Fibroblast of villous mesenchyme (primary cell): ENCODE data around the gene VOPP1. TPM values are rescaled to one million over a fixed set of nuclear protein-coding genes. Genes with fewer than 3 reads are reported as not detected.

Source experiments
- DNase-seq: peaks from one replicate; pipeline ENCODE4 v3.0.0-alpha.2; 2010; ENCODE audit warnings: low read depth
- H3K4me3 ChIP-seq: 2 replicates; pipeline ENCODE4 v1.5.1; 2011; ENCODE audit warnings: low read depth, mild to moderate bottlenecking, low read length
- CTCF ChIP-seq: IDR thresholded peaks from 2 replicates; pipeline ENCODE4 v1.5.1; 2012; ENCODE audit warnings: low read depth, mild to moderate bottlenecking, low read length; ENCODE audit not compliant: insufficient read depth
- total RNA-seq: library from RNA; depleted of rRNA; stranded (reverse); fragments of >200 nt; gene quantifications from 2 replicates; pipeline ENCODE4 v1.2.3, GENCODE V29; 2012

The VOPP1 gene
- total RNA-seq, 1 donor = 81.2 TPM

DNA sequence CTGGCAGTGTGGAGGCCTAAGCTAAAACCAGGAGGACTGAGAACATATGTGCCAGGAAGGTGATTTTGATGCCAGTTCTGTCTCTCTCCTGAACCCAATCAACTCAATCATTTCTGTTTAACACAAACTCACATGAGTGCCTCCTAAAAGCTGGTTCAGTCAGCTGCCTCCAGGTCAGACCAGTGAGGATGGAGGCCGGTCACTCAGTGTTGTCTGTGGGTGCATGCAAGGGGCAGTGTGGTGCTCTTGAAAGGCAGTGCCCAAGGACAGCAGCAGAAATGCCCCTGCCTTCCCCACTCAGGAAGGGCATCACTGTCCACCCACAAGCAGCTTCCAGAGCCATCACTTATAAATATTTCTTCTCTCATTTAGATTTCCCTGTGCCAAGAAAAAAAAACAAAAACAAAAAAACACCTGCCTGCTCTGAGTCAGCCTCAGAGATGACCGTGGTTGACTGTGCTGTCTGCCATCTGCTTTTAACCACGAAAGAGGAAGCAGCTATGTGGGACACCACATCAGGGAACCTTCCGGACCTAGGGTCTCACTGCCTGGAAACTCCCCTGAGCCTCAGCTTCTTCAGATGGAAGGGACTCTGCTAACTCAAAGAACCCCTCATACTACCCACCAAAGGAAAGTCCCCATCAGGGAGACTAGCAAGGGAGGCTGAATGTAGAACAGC, 39.1 kb downstream of the VOPP1 start:
- no peak for TF ChIP-seq CTCF
- DNase-seq = peak; percentile 51
- no peak overlapping the region for H3K4me3 ChIP-seq

DNA sequence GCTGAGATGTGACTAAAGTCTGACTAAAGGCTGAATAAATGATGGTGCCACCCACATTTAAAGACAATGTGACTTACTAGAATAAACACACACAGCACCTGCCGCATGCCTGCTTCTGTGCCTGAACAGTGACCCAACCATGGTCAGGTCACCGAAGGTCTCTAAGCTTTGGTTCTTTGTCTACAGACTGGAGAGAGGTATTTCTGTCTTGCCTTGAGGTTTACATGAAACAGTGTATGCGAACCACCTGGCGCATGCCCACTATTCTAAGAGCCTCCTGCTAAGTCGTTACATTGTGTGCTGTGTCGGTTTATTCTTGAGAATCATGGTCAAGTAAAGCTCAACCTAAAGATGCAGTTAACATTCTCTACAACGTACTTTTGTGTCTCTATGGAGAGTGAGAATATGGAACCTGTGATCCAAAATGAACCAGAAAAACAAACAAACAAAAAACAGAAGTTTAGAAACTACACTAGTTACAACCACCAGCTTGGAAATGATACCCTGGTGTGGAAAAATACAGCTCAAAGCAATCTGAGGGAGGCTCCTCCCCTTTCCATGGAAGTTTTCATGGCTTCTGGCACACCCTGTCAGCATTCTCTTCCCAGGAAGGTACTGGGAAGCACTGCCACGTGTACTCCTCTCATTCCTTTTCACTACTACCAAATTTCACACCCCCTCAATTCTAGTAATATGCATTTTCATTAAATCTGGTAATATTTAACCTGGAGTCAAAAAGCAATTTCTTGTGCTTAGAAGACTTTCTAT, 40.0 kb downstream of the VOPP1 start:
- no peak for TF ChIP-seq CTCF
- peak; percentile 52 for DNase-seq
- H3K4me3 ChIP-seq = no peak overlapping the region

DNA sequence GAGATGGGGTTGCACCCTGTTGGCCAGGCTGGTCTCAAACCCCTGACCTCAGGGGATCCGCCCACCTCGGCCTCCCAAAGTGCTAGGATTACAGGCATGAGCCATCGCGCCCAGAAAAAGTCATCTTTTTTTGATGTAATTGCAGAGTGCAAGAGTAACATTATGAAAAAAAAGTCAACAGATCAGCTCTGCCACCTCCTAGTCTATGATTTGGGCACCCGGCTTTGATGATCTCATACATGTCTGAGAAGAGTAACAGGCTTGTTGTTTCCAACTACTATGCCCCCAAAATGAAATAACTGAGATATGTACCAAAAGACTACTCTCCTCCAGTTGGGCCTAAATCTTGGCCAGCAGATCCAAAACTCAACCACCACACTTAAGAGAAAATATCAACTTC, 40.8 kb downstream of the VOPP1 start:
- DNase-seq = no peak
- TF ChIP-seq CTCF = no peak
- no peak overlapping the region for H3K4me3 ChIP-seq

DNA sequence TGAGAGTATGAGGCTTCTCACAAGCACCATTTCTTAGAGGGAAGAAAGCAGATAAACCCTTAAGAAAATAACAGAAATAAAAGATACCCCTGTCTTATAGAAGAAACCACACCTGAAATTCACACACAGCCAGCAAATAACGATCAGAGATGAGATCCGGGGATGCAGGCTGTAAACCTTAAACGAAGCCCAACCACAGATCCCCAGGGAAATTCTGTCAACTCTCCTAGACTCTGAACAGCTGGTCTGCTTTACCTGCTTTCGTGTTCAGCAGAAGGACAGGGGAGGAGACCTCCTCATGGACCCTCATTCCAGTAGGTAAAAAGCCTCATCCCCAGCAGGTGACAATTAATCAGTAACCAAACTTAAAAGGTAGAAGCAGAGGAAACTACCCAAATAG, 45.0 kb downstream of the VOPP1 start:
- TF ChIP-seq CTCF = no peak
- DNase-seq = no peak
- H3K4me3 ChIP-seq = no peak overlapping the region

DNA sequence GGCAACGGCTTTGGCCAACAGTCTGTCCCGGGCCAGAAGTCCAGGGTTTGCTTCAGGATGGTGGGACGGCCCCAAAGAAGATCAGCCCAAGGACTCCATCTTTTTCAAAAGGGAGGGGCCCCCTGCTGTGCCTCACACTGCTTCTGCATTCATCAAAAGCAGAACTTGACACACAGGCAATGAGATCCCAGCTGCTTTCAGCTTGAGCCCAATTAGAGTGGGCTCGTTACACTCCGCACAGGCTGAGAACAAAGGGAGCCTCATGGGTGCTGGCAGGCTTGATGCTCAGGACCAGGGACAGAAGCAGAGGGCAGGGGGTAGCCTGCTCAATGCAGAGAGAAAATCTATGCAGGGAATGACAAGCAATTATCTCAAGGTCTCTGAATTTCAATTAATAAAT, 45.5 kb downstream of the VOPP1 start:
- no peak overlapping the region for H3K4me3 ChIP-seq
- no peak for DNase-seq
- TF ChIP-seq CTCF = no peak

DNA sequence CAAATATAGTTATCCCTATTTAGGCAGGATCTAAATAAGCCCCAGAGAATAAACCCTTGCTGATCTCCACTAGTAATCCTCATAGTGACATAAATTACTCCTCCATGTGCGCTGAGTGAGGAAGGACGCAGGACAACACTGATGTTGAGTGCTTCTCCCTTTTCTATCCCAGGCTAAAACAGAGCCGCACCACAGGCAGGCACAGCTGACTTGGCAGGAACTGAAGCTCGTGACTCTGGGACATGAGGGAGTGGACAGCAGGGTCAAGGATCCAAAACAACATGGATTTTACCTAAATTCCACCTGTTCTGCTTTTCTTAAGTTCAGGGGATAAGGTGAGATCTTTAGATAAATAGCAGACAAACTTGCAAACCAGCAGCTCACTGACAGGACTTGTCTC, 46.0 kb downstream of the VOPP1 start:
- no peak overlapping the region for H3K4me3 ChIP-seq
- no peak for DNase-seq

More for the DNA sequence above, 46.0 kb downstream of the VOPP1 start:
- no peak for TF ChIP-seq CTCF
